K562 (cell line): Measurements from ENCODE around the gene ABCF3. TPM values are rescaled to one million over a fixed set of nuclear protein-coding genes. Genes with fewer than 3 reads are reported as not detected.

Experiments used
- ATF4 ChIP-seq: fragments of 450-650 bp; formaldehyde crosslinking; IDR thresholded peaks from 2 replicates; pipeline ENCODE4 v1.4.0; 2022; ENCODE audit warnings: mild to moderate bottlenecking, moderate library complexity
- CCNT2 ChIP-seq: IDR thresholded peaks from 2 replicates; pipeline ENCODE4 v1.6.1; 2011; ENCODE audit warnings: borderline replicate concordance, low read depth, mild to moderate bottlenecking, moderate library complexity, mixed read lengths, low read length; ENCODE audit not compliant: insufficient read length; ENCODE audit errors: extremely low read depth
- CHD7 ChIP-seq: fragments of 200-600 bp; sonication (generic); IDR thresholded peaks from one replicate; pipeline ENCODE4 v1.6.1; 2012; ENCODE audit warnings: mild to moderate bottlenecking, low read depth, low read length, inconsistent platforms
- ESRRB ChIP-seq: fragments of 250-450 bp; sonication (Bioruptor Pico); IDR thresholded peaks from 2 replicates; pipeline ENCODE4 v1.5.0; 2020; ENCODE audit warnings: mild to moderate bottlenecking, moderate library complexity, borderline replicate concordance
- HMG20A ChIP-seq: fragments of 450-650 bp; formaldehyde crosslinking; conservative IDR thresholded peaks from 2 replicates; pipeline ENCODE4 v1.4.0; 2020; ENCODE audit warnings: mild to moderate bottlenecking, mixed read lengths
- HMG20B ChIP-seq: fragments of 250-450 bp; sonication (Bioruptor Pico); IDR thresholded peaks from 2 replicates; pipeline ENCODE4 v1.5.0; 2021; ENCODE audit warnings: mild to moderate bottlenecking
- MAX ChIP-seq: sonication (generic); formaldehyde crosslinking; IDR thresholded peaks from 2 replicates; pipeline ENCODE4 v1.9.0; 2022; ENCODE audit warnings: mild to moderate bottlenecking, missing genetic modification reagents
- NEUROD1 ChIP-seq: fragments of 150-350 bp; IDR thresholded peaks from 2 replicates; pipeline ENCODE4 v1.6.1; 2014; ENCODE audit warnings: borderline replicate concordance, low read length, low read depth; ENCODE audit not compliant: partially characterized antibody
- POLR2G ChIP-seq: fragments of 200-400 bp; formaldehyde crosslinking; IDR thresholded peaks from 2 replicates; pipeline ENCODE4 v1.6.1; 2017; ENCODE audit warnings: low read depth, mild to moderate bottlenecking, antibody characterized with exemption, low read length, moderate library complexity
- PRMT5 ChIP-seq: sonication (generic); formaldehyde crosslinking; IDR thresholded peaks from 2 replicates; pipeline ENCODE4 v1.5.0; 2020; ENCODE audit warnings: missing genetic modification reagents
- RBM25 ChIP-seq: fragments of 200-400 bp; formaldehyde crosslinking; IDR thresholded peaks from 2 replicates; pipeline ENCODE4 v1.6.1; 2018; ENCODE audit warnings: low read length, low read depth, moderate library complexity; ENCODE audit not compliant: severe bottlenecking
- SAFB ChIP-seq: fragments of 200-400 bp; formaldehyde crosslinking; IDR thresholded peaks from 2 replicates; pipeline ENCODE4 v1.6.1; 2017; ENCODE audit warnings: low read depth, low read length, borderline replicate concordance
- ZBED1 ChIP-seq: IDR thresholded peaks from 2 replicates; pipeline ENCODE4 v1.6.1; 2014
- ZNF444 ChIP-seq: fragments of 250-450 bp; sonication (Bioruptor Pico); IDR thresholded peaks from 2 replicates; pipeline ENCODE4 v1.4.0; 2020; ENCODE audit warnings: mild to moderate bottlenecking, moderate library complexity
- ZNF551 ChIP-seq: fragments of 250-450 bp; sonication (Bioruptor Pico); IDR thresholded peaks from 2 replicates; pipeline ENCODE4 v1.5.0; 2021; ENCODE audit warnings: mild to moderate bottlenecking, moderate library complexity
- polyA plus RNA-seq, 8 experiments: library from polyadenylated mRNA; depleted of rRNA in 4 of 8; stranded (reverse) in 5 of 8; unstranded in 3 of 8; fragments of >200 nt; fragmentation: Nextera tagmentation in 2 of 8; fragmentation: Illumina TruSeq in 1 of 8; extraction: Ambion mirVana in 2 of 8; extraction: Trizol in 1 of 8; gene quantifications; 2 replicates each; pipeline versions ENCODE4 v1.2.1 to v1.2.3, GENCODE V29; 2011 to 2014; ENCODE audit warnings: inconsistent platforms in 1 of 8, missing spikeins in 1 of 8
- total RNA-seq, 7 experiments: library from RNA; depleted of rRNA in 6 of 7; stranded (reverse); fragments of >200 nt in 6 of 7; fragmentation: Illumina TruSeq in 2 of 7; extraction: Trizol in 2 of 7; gene quantifications; 2 replicates each; pipeline versions ENCODE4 v1.2.1 to v1.2.3, GENCODE V29; 2011 to 2021; ENCODE audit warnings: low replicate concordance in 1 of 7

ABCF3 gene
- total and polyA plus RNA-seq, 9 of the 15 experiments (the other 6 are each of a cell fraction or from before 2014, with no cell fraction given): 6.7 to 77.9 (median 45.1) TPM

- no peak for TF ChIP-seq CHD7
- TF ChIP-seq ZBED1: no peak; the same call in 1 of the 2 replicates
- peak; percentile 77 for TF ChIP-seq POLR2G
- no peak for TF ChIP-seq ZNF551
- no peak for TF ChIP-seq HMG20A
- no peak; the same call in 1 of the 2 replicates for TF ChIP-seq MAX
- no peak for TF ChIP-seq ESRRB (CRISPR knock-in tag)
- TF ChIP-seq RBM25: no peak
- TF ChIP-seq ATF4 (CRISPR knock-in tag): no peak
- TF ChIP-seq CCNT2: peak; percentile 56
- no peak for TF ChIP-seq PRMT5 (CRISPR knock-in tag)
- no peak for TF ChIP-seq ZNF444
- no peak for TF ChIP-seq HMG20B (CRISPR knock-in tag)
- no peak for TF ChIP-seq SAFB
- no peak for TF ChIP-seq NEUROD1
These were observed 55.7 kb downstream of the ABCF3 start (continued) for GRCh38 chr3:184241447-184242296.
